IMR-90 (cell line): ENCODE results near the gene CALCOCO1.

Source experiments
- MAFK ChIP-seq: IDR thresholded peaks from 2 replicates; pipeline ENCODE4 v1.6.1; 2012; ENCODE audit warnings: low read depth, low read length, improper control_type of control experiment
- NFE2L2 ChIP-seq: fragments of 150-350 bp; IDR thresholded peaks from 2 replicates; pipeline ENCODE4 v1.6.1; 2016; ENCODE audit warnings: low read depth, mild to moderate bottlenecking, low read length
- POLR2A ChIP-seq: IDR thresholded peaks from 2 replicates; pipeline ENCODE4 v1.6.1; 2012; ENCODE audit warnings: mild to moderate bottlenecking, low read depth, low read length
- RCOR1 ChIP-seq: IDR thresholded peaks from 2 replicates; pipeline ENCODE4 v1.6.1; 2012; ENCODE audit warnings: mild to moderate bottlenecking, low read length, improper control_type of control experiment; ENCODE audit not compliant: insufficient replicate concordance
- RFX5 ChIP-seq: IDR thresholded peaks from 2 replicates; pipeline ENCODE4 v1.8.0; 2012; ENCODE audit warnings: low read depth, mild to moderate bottlenecking, low read length, moderate library complexity
- TF ChIP-seq, protein P1 (sequence below): conservative IDR thresholded peaks from 2 replicates; pipeline ENCODE4 v1.5.1; 2012; ENCODE audit warnings: mild to moderate bottlenecking, low read depth, low read length, improper control_type of control experiment
- TF ChIP-seq, protein P2 (sequence below): fragments of 150-350 bp; IDR thresholded peaks from 2 replicates; pipeline ENCODE4 v1.6.1; 2016; ENCODE audit warnings: low read depth, mild to moderate bottlenecking, low read length, moderate library complexity, borderline replicate concordance

DNA sequence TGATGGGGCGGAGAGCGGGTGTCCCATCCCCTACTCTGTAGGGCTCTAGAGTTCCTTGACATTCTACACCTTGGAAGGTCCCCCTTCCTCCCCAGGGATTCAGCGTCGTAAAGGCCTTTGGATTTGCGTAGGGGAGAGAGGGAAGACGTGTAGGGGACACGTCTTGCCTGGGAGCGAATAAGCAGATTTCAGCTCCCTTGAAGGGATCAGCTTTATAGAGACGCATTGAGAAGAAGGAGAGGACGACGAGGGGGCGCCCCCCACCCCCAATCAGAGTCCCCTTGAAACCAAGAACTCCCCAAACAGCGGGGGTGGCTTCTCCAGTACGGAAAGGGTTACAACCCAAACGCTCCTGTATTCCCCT, 324 bp downstream of the CALCOCO1 start:
- TF ChIP-seq, protein P1, sequence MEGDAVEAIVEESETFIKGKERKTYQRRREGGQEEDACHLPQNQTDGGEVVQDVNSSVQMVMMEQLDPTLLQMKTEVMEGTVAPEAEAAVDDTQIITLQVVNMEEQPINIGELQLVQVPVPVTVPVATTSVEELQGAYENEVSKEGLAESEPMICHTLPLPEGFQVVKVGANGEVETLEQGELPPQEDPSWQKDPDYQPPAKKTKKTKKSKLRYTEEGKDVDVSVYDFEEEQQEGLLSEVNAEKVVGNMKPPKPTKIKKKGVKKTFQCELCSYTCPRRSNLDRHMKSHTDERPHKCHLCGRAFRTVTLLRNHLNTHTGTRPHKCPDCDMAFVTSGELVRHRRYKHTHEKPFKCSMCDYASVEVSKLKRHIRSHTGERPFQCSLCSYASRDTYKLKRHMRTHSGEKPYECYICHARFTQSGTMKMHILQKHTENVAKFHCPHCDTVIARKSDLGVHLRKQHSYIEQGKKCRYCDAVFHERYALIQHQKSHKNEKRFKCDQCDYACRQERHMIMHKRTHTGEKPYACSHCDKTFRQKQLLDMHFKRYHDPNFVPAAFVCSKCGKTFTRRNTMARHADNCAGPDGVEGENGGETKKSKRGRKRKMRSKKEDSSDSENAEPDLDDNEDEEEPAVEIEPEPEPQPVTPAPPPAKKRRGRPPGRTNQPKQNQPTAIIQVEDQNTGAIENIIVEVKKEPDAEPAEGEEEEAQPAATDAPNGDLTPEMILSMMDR: no peak
- peak; percentile 47; the same call in 1 of the 2 replicates for TF ChIP-seq POLR2A
- TF ChIP-seq, protein P2, sequence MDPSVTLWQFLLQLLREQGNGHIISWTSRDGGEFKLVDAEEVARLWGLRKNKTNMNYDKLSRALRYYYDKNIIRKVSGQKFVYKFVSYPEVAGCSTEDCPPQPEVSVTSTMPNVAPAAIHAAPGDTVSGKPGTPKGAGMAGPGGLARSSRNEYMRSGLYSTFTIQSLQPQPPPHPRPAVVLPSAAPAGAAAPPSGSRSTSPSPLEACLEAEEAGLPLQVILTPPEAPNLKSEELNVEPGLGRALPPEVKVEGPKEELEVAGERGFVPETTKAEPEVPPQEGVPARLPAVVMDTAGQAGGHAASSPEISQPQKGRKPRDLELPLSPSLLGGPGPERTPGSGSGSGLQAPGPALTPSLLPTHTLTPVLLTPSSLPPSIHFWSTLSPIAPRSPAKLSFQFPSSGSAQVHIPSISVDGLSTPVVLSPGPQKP: no peak
- no peak for TF ChIP-seq RCOR1
- TF ChIP-seq MAFK: no peak
- no peak for TF ChIP-seq NFE2L2
- TF ChIP-seq RFX5: no peak
